GM18907 (cell line): ENCODE data around the gene TMEM174.
"Not testable (repeated sequence)": the region's sequence is repeated elsewhere in the genome, so short reads cannot be mapped to it uniquely, and the experiment has no call there.

ENCODE experiments used
- ATAC-seq: cut with Tn5 transposase; IDR thresholded peaks from one replicate; pipeline ENCODE4 v1.9.1; 2021; ENCODE audit warnings: mild to moderate bottlenecking, moderate library complexity; ENCODE audit not compliant: unreplicated experiment

Gene TMEM174

GRCh38 chr5:73218552-73219171, 45.7 kb downstream of the TMEM174 start:
- ATAC-seq, result no peak

- ATAC-seq, result not testable (repeated sequence)
Observed at GRCh38 chr5:73219336-73219735, 46.3 kb downstream of the TMEM174 start.

DNA sequence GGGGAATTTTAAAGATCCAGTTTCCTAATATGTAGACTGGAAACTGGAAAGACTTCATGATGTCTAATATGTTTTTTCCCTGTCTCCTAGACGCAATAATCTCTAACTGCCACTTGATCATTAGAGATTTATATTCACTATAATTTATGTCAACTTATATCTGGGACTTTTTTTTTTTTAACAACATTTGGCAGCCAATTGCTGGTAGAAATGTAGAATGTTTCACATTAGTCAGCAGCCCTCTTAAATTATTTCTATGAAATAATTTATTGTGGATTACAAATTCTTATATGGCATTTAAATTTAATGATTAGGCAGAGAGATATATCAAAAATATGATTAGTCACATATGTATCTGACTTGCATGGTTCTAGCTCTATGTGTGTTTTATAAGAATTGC, 48.2 kb downstream of the TMEM174 start:
- no peak for ATAC-seq

DNA sequence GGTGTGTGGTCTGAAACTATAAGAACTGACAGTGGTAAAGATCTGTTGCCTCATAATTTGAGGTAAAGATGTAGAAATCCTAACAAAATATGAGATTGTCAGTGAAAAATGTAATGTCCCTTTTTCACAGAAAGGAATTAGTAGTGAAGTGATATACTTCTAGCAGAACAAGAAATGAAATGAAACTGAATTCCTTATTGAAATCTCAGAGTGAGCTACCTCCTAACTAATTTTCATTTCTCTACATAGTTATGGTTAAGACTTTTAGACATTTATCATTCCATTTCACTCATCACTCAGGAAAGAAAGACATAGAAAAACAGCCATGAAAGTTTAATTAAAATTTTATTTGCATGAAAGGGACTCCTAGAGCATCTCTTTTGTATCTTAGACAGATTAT, 48.7 kb downstream of the TMEM174 start:
- no peak for ATAC-seq

GRCh38 chr5:73222173-73222572, 49.2 kb downstream of the TMEM174 start:
- ATAC-seq, result no peak
